Esophagus (tissue), 2 donors: Measurements from ENCODE around the gene C2CD4A. TPM values are rescaled to one million over a fixed set of nuclear protein-coding genes. Genes with fewer than 3 reads are reported as not detected.

Experiments
- H3K27ac ChIP-seq, 2 donors: one replicate each; pipeline ENCODE4 v1.5.1; 2013; ENCODE audit warnings: low read depth in 2 of 2, mild to moderate bottlenecking in 2 of 2, inconsistent platforms in 1 of 2, low read length in 1 of 2, moderate library complexity in 1 of 2
- H3K27me3 ChIP-seq, 2 donors: one replicate each; pipeline ENCODE4 v1.6.1; 2013; ENCODE audit warnings: low read length in 2 of 2, control low read depth in 1 of 2, mild to moderate bottlenecking in 1 of 2; ENCODE audit not compliant: insufficient read depth in 2 of 2, control insufficient read depth in 1 of 2
- H3K36me3 ChIP-seq, 2 donors: one replicate each; pipeline ENCODE4 v1.6.1; 2013; ENCODE audit warnings: low read length in 1 of 2; ENCODE audit not compliant: control insufficient read depth in 2 of 2, insufficient read depth in 2 of 2
- H3K4me1 ChIP-seq, 2 donors: one replicate each; pipeline ENCODE4 v1.6.1; 2013; ENCODE audit warnings: low read length in 1 of 2; ENCODE audit not compliant: control insufficient read depth in 2 of 2, insufficient read depth in 2 of 2
- H3K4me3 ChIP-seq, 2 donors: one replicate each; pipeline ENCODE4 v1.5.1; 2013; ENCODE audit warnings: low read length in 2 of 2, mild to moderate bottlenecking in 2 of 2, low read depth in 1 of 2, moderate library complexity in 1 of 2
- H3K9me3 ChIP-seq, 2 donors: one replicate each; pipeline ENCODE4 v1.6.1; 2013; ENCODE audit warnings: mild to moderate bottlenecking in 2 of 2, low read depth in 1 of 2, low read length in 1 of 2, moderate library complexity in 1 of 2; ENCODE audit not compliant: control insufficient read depth in 2 of 2, insufficient read depth in 1 of 2
- WGBS, 2 donors: extraction: QIAGEN DNeasy Blood & Tissue Kit; methylation state at CpG; one replicate each; pipeline ENCODE4 v1.1.7; 2013; 5-methylcytosine and 5-hydroxymethylcytosine counted together
- polyA plus RNA-seq, 2 donors: library from polyadenylated mRNA; stranded (reverse); fragments of 200-250 nt; gene quantifications; one replicate each; pipeline ENCODE4 v1.2.3, GENCODE V29; 2013
- donor health status: healthy with polysubstance abuse.
- donor health status: Bipolar disorder and iron deficiency.

C2CD4A gene
- polyA plus RNA-seq, 2 donors: 0.04 to 0.13 TPM

DNA sequence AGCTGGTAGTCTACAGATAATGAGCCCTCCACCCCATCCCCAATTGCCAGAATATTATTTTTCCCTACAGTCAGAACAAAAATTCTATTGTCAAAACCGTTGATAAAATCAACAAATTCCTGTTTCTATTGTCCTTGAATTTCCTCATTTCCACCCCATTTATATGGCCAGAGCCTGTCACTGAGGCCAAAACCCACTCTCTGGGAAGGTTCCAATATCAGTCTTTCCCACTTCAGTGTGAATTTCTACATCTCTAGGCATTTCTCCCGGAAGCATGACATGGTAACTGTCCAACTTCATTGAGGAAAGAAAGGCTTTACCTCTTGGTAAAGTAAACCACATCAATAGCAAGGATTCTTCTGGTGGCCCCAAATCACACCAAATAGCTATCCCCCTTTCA, 41.6 kb downstream of the C2CD4A start:
- Histone ChIP-seq H3K4me1 (peaks cover 4 to 9% of the 10 kb centered on the region in 2 donors), H3K27ac (no peak overlapping the region), H3K4me3 (no peak overlapping the region), H3K27me3 (no peaks in the 10 kb centered on the region), H3K9me3 (peaks cover 0 to 2% of the 10 kb centered on the region in 2 donors), H3K36me3 (peaks cover 0 to 2% of the 10 kb centered on the region in 2 donors)
- WGBS, 2 donors: 62 to 64% methylated on average over 2 of the region's 2 CpGs

DNA sequence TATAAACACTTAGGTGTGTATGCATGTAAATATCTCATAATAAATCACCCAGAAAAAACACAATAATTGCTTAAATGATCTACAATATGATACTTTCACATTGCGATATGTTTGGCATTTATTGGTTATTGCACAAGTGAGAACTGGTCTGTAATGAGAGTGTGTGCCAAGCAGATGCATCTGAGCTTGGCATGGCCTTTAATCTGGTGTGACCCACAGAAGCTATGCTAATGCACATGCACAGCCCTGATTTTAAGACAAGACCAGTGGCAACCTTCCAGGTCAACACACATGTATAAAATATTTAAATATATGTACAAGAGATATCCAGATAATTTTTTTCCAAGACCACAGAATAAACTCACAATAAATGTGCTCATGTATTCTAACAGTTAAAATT, 42.7 kb downstream of the C2CD4A start:
- Histone ChIP-seq H3K27ac (no peak overlapping the region), H3K27me3 (no peaks in the 10 kb centered on the region), H3K4me3 (no peak overlapping the region), H3K9me3 (peaks cover 0 to 2% of the 10 kb centered on the region in 2 donors), H3K4me1 (peaks cover 2 to 12% of the 10 kb centered on the region in 2 donors), H3K36me3 (peaks cover 0 to under 1% of the 10 kb centered on the region in 2 donors)
- WGBS, 2 donors: 55 to 69% methylated on average over 1 of the region's 1 CpG

DNA sequence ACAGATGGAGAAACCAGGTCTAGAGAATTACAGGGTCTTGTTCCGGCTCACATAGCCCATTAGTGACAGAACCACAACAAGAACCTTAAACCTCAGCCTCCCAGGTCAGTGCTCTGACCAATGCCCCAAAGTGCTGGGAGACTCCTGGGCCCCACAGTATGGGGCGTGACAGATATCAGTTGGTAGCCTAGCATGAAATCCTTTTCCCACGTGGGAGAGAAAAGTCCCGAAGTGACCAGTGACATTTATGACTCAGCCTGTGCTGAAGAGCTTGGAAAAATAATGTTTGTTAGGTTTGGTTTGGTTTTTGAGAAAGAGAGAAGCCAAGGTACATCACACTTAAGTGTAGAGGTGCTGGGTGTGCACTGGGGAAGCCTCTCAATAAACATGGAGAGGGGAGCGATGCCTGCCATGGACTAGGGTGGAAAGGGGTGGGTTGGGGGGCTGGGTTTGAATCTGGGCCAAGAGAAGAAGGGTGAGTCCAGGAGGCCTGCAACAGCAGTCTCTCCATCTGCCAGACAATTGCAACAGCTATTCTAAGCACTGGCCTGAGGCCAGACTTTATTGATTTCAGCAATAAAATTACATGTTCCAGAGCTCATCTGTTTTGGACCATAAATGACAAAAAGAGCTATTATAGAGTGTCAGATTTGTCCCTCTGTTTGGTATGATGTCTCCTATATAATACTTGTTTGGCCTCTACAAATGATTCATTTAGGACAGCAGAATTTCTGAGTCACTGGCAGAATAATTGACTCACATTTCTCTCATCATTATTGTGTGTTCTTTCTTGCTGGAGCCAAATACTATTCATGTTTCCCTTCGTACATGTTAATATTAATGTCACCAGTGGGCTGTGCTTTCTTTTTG, 43.4 kb downstream of the C2CD4A start:
- Histone ChIP-seq H3K9me3 (peaks cover 0 to under 1% of the 10 kb centered on the region in 2 donors), H3K36me3 (no peaks in the 10 kb centered on the region), H3K27ac (no peak overlapping the region), H3K4me1 (peaks cover 0 to 12% of the 10 kb centered on the region in 2 donors), H3K27me3 (no peaks in the 10 kb centered on the region), H3K4me3 (no peak overlapping the region)
- 37 to 39% methylated on average over 6 of the region's 6 CpGs for WGBS, 2 donors

DNA sequence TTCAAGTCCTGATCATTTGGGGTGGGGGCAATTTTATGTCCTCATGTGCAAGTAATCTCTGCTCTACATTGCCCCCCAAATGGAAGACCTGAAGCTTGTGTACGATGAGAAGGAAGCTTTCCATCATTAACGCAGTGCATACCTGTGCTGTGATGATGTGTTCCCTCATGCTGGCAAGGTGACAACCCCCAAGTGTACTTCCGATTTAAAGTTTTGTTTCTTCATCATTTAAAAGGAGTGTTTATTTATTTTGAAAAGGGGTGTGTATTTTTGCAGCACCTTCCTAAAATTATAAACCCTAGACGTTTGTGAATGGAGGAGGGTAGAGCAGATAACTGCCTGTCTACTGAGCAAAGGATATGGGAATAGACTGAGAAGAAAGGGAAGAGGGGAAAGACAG, 45.3 kb downstream of the C2CD4A start:
- Histone ChIP-seq H3K4me1 (peaks cover 0 to 12% of the 10 kb centered on the region in 2 donors), H3K27ac (no peak overlapping the region)
- 52 to 61% methylated on average over 4 of the region's 4 CpGs for WGBS, 2 donors

DNA sequence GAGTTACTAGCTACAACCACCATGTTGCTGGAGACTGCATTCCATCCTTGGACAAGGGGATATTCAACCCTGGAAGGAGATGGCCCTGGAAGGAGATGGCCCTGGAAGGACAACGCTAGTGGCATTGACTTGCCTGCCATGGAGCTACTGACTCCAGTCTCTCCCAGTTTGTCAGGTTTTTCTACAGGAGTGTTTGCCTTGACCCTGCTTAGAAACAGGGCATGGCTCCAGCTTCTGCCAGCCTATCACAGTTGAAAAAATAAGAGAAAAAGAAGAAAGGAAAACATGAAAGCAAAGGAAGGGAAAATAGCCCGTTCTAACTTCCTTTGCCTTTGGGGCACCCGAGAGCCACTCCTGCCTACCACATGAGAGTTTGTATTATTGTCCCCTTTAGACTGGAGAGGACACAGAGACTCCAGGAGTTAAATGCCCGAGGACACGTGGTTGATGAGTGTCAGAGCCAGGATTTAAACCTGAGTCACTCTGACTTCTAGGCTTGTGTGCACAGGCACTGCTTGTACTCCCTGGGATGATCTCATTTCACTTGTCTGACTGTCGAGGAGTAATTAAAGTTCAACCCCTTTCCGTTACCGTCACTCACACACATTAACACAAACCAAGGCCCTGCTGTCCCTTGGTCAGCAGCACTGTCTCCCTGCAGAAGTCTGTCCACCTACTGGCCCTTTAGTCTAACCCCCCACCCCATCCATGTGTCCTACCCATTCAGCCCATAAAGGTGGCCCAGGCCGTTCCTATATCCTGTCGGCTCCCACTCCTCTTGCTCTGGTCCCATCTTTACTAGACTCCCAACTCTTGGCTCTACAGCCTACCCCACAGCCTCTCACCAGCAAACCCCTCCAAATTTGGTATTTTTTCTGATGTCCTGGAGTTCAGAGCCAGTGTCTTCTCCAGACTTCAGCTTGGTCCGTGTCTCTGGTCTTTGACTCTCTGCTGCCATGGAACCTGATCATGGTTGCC, 46.1 kb downstream of the C2CD4A start:
- H3K4me3 ChIP-seq: no peak overlapping the region

More for the DNA sequence above, 45.3 kb downstream of the C2CD4A start:
- Histone ChIP-seq H3K36me3 (no peaks in the 10 kb centered on the region), H3K9me3 (no peaks in the 10 kb centered on the region), H3K27me3 (no peaks in the 10 kb centered on the region), H3K4me3 (no peak overlapping the region)

DNA sequence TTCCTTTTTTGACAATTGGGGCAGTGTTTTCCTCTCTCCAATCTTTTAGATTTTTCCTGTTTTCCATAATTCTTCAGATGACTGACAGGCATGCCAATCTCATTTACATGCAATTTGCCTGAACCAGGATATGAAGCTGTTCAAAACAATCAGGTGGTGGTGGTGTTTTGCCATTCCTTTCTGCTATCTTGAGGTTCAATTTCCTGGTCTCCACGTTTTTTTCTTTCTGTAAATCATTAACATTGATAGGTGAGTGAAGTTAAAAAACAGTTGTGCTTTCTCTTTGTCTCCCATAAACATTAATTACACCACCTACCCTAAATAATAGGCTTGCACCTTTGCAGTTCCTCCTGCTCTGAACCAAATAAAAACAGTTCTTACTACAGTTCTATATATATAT, 49.1 kb downstream of the C2CD4A start:
- no peak overlapping the region for H3K27ac ChIP-seq
- H3K36me3 ChIP-seq: no peaks in the 10 kb centered on the region

More for the DNA sequence above, 46.1 kb downstream of the C2CD4A start:
- H3K9me3 ChIP-seq: no peaks in the 10 kb centered on the region
- H3K27me3 ChIP-seq: no peaks in the 10 kb centered on the region
- peaks cover 0 to 12% of the 10 kb centered on the region in 2 donors for H3K4me1 ChIP-seq
- H3K36me3 ChIP-seq: no peaks in the 10 kb centered on the region
- H3K27ac ChIP-seq: peak overlapping the region; percentile 30 to 34
- 55 to 57% methylated on average over 11 of the region's 11 CpGs for WGBS, 2 donors

DNA sequence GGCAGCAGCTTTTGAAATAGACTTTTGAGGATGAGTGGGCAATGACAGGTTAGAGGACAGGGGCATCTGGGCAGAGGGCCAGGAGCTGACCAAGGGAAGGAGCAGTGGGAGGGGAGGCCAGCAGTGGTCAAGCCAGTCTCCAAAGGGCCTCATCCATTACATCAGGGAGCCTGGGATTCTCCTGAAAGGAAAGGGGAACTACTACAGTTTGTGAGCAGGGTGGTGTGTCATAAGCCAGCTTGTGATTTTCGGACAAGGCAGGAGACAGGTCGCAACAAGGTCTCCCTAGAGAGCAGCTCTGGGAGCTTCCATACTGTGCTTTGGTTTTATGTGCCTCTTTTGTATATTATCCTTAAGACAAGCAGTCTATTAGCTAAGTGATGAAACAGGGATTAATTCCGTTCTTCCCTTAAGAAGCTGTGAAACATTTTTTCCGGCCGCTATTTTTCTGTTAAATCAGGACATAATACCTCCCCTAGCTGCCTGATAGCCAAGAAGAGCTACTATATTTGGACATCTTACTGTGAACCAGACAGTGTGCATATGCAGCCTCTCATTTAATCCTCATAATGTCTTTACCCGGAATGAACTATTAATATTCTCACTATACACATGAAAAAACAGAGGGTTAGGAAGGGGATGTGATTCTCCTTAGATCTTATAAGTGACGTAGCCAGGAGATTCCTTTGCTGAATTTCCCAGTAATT, 51.9 kb downstream of the C2CD4A start:
- Histone ChIP-seq H3K9me3 (no peaks in the 10 kb centered on the region), H3K4me1 (peaks cover 0 to 9% of the 10 kb centered on the region in 2 donors), H3K4me3 (no peak overlapping the region), H3K36me3 (no peaks in the 10 kb centered on the region), H3K27me3 (no peaks in the 10 kb centered on the region), H3K27ac (peak overlapping the region; percentile 61 to 82)
- 49 to 55% methylated on average over 7 of the region's 7 CpGs for WGBS, 2 donors

More for the DNA sequence above, 49.1 kb downstream of the C2CD4A start:
- H3K27me3 ChIP-seq: no peaks in the 10 kb centered on the region
- H3K9me3 ChIP-seq: no peaks in the 10 kb centered on the region
- 29 to 36% methylated on average over 1 of the region's 1 CpG for WGBS, 2 donors
- peaks cover 0 to 19% of the 10 kb centered on the region in 2 donors for H3K4me1 ChIP-seq
- no peak overlapping the region for H3K4me3 ChIP-seq

DNA sequence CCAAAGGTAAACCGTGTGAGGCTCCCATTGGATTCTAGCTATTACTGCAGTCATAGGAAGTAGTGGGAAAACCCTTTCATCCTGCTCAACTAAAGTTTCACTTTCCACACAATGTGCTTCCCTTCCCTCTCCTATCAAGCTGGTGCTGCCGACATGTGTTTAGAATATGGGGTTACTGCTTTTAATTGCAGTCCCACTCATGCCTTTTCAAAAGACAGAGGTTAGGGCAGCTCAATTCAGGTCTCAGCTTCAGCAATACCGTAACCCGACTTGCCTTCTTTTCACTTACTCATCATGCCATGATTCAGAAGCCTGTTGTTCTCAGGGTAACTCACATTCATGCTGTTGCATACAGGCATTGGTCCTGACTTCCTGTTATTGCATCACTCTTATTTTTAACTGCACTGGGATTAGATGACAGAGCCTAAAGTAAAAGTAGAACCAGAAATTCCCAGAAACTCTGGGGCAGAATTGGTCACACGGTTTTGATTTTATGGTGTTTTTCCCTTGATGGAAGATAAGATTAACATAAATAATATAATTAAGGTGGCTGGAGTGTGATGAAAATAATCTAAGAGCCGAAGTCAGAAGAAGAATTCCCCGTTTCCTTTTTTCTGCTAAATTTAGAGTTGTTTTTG, 52.6 kb downstream of the C2CD4A start:
- Histone ChIP-seq H3K4me3 (no peak overlapping the region), H3K4me1 (peaks cover 0 to 8% of the 10 kb centered on the region in 2 donors), H3K27me3 (no peaks in the 10 kb centered on the region), H3K9me3 (no peaks in the 10 kb centered on the region), H3K36me3 (no peaks in the 10 kb centered on the region), H3K27ac (peak overlapping the region; percentile 29 to 82)
- WGBS, 2 donors: 25 to 38% methylated on average over 7 of the region's 7 CpGs
